Neural cell (in vitro differentiated cells): ENCODE data around the gene TTC39B. TPM values are rescaled to one million over a fixed set of nuclear protein-coding genes. Genes with fewer than 3 reads are reported as not detected.

Experiments
- H2AFZ ChIP-seq: fragments of 200-600, 300-800 bp; sonication (generic), shearing (Covaris generic); 2 replicates; pipeline ENCODE4 v1.6.0; 2014; ENCODE audit warnings: low read depth, mild to moderate bottlenecking, antibody characterized with exemption, low read length, moderate library complexity
- H3F3A ChIP-seq: fragments of 200-600 bp; shearing (Covaris generic); 2 replicates; pipeline ENCODE4 v1.6.1; 2016; ENCODE audit warnings: mild to moderate bottlenecking, moderate library complexity, mixed read lengths, antibody characterized with exemption, low read length; ENCODE audit not compliant: insufficient read depth, poor library complexity, severe bottlenecking
- H3K27ac ChIP-seq: fragments of 200-600, 300-800 bp; sonication (generic), shearing (Covaris generic); 2 replicates; pipeline ENCODE4 v1.5.1; 2014; ENCODE audit warnings: mild to moderate bottlenecking, low read length, moderate library complexity
- H3K27me3 ChIP-seq: fragments of 300-800, 200-600 bp; sonication (generic), shearing (Covaris generic); 2 replicates; pipeline ENCODE4 v1.6.0; 2014; ENCODE audit warnings: mild to moderate bottlenecking, low read depth, low read length, moderate library complexity; ENCODE audit not compliant: insufficient read depth
- H3K36me3 ChIP-seq: fragments of 300-800, 200-600 bp; sonication (generic), shearing (Covaris generic); 2 replicates; pipeline ENCODE4 v1.5.1; 2014; ENCODE audit warnings: mild to moderate bottlenecking, antibody characterized with exemption, low read length, moderate library complexity; ENCODE audit not compliant: insufficient read depth
- H3K4me2 ChIP-seq: fragments of 300-800, 200-600 bp; sonication (generic), shearing (Covaris generic); 2 replicates; pipeline ENCODE4 v1.6.0; 2014; ENCODE audit warnings: mild to moderate bottlenecking, low read length
- H3K4me3 ChIP-seq: fragments of 300-800, 200-600 bp; sonication (generic), shearing (Covaris generic); 2 replicates; pipeline ENCODE4 v1.5.1; 2014; ENCODE audit warnings: mild to moderate bottlenecking, low read length, moderate library complexity
- H3K79me2 ChIP-seq: fragments of 200-600 bp; shearing (Covaris generic); replicated peaks from 2 replicates; pipeline ENCODE4 v1.6.0; 2014; ENCODE audit warnings: mild to moderate bottlenecking, low read length, moderate library complexity; ENCODE audit not compliant: insufficient read depth
- H3K9ac ChIP-seq: fragments of 300-800, 200-600 bp; sonication (generic), shearing (Covaris generic); 2 replicates; pipeline ENCODE4 v1.6.1; 2016; ENCODE audit warnings: mild to moderate bottlenecking, low read length, mixed read lengths
- H3K9me2 ChIP-seq: fragments of 200-600 bp; shearing (Covaris generic); 2 replicates; pipeline ENCODE4 v1.6.1; 2016; ENCODE audit warnings: mild to moderate bottlenecking, low read length, mixed read lengths; ENCODE audit not compliant: insufficient read depth
- H3K9me3 ChIP-seq: fragments of 200-600, 300-800 bp; sonication (generic), shearing (Covaris generic); 2 replicates; pipeline ENCODE4 v1.6.1; 2016; ENCODE audit warnings: mild to moderate bottlenecking, mixed run types, low read length, moderate library complexity, mixed read lengths
- H4K20me1 ChIP-seq: fragments of 200-600 bp; shearing (Covaris generic); 2 replicates; pipeline ENCODE4 v1.6.1; 2016; ENCODE audit warnings: mild to moderate bottlenecking, mixed run types; ENCODE audit not compliant: insufficient read depth
- CTCF ChIP-seq: fragments of 450-650 bp; IDR thresholded peaks from 2 replicates; pipeline ENCODE4 v1.5.1; 2014; ENCODE audit warnings: antibody characterized with exemption, mild to moderate bottlenecking, moderate library complexity; ENCODE audit not compliant: poor library complexity, severe bottlenecking
- EP300 ChIP-seq: fragments of 450-650 bp; conservative IDR thresholded peaks from 2 replicates; pipeline ENCODE4 v1.6.1; 2014; ENCODE audit warnings: antibody characterized with exemption, mild to moderate bottlenecking, moderate library complexity; ENCODE audit not compliant: poor library complexity, severe bottlenecking
- EZH2 ChIP-seq: fragments of 200-600, 300-800 bp; shearing (Covaris generic), sonication (generic); IDR thresholded peaks from 2 replicates; pipeline ENCODE4 v1.6.1; 2014; ENCODE audit warnings: antibody characterized with exemption, low read length, borderline replicate concordance, mild to moderate bottlenecking; ENCODE audit not compliant: insufficient read depth, poor library complexity, severe bottlenecking
- MXI1 ChIP-seq: fragments of 450-650 bp; conservative IDR thresholded peaks from 2 replicates; pipeline ENCODE4 v1.6.1; 2014; ENCODE audit warnings: antibody characterized with exemption, mild to moderate bottlenecking; ENCODE audit not compliant: poor library complexity, severe bottlenecking
- POLR2AphosphoS5 ChIP-seq: IDR thresholded peaks from 2 replicates; pipeline ENCODE4 v1.6.1; 2012
- RAD21 ChIP-seq: fragments of 450-650 bp; conservative IDR thresholded peaks from 2 replicates; pipeline ENCODE4 v1.6.1; 2014; ENCODE audit warnings: antibody characterized with exemption, mild to moderate bottlenecking, moderate library complexity
- REST ChIP-seq: IDR thresholded peaks from 2 replicates; pipeline ENCODE4 v1.6.1; 2012; ENCODE audit warnings: borderline replicate concordance
- SMC3 ChIP-seq: fragments of 450-650 bp; conservative IDR thresholded peaks from 2 replicates; pipeline ENCODE4 v1.6.1; 2014; ENCODE audit warnings: antibody characterized with exemption, mild to moderate bottlenecking, moderate library complexity; ENCODE audit not compliant: poor library complexity
- TAF1 ChIP-seq: IDR thresholded peaks from 2 replicates; pipeline ENCODE4 v1.6.1; 2012; ENCODE audit warnings: low read depth
- polyA plus RNA-seq: library from polyadenylated mRNA; depleted of rRNA; stranded (reverse); fragments of >200 nt; gene quantifications from 2 replicates; pipeline ENCODE4 v1.2.3, GENCODE V29; 2014

TTC39B gene
- polyA plus RNA-seq, 1 donor from 2014 or later: 2.8 TPM

GRCh38 chr9:15218994-15219393, 88.0 kb downstream of the TTC39B start:
- Histone ChIP-seq H3K4me3 (no peak overlapping the region), H3K79me2 (no peaks in the 10 kb centered on the region), H3K27ac (no peak overlapping the region), H2AFZ (no peak overlapping the region), H4K20me1 (no peaks in the 10 kb centered on the region), H3K36me3 (no peaks in the 10 kb centered on the region), H3K27me3 (no peaks in the 10 kb centered on the region), H3K4me2 (no peak overlapping the region), H3K9me3 (no peaks in the 10 kb centered on the region), H3F3A (no peaks in the 10 kb centered on the region), H3K9me2 (no peaks in the 10 kb centered on the region), H3K9ac (no peak overlapping the region)
- no peak for TF ChIP-seq RAD21

GRCh38 chr9:15213249-15213648, 93.8 kb downstream of the TTC39B start:
- H3K4me2 ChIP-seq: no peak overlapping the region
- no peak overlapping the region for H3K27ac ChIP-seq
- H2AFZ ChIP-seq: no peak overlapping the region

More at GRCh38 chr9:15213249-15213648, 93.8 kb downstream of the TTC39B start:
- Histone ChIP-seq H3K79me2 (no peaks in the 10 kb centered on the region), H4K20me1 (no peaks in the 10 kb centered on the region), H3K9ac (no peak overlapping the region), H3K4me3 (no peak overlapping the region), H3K9me2 (no peaks in the 10 kb centered on the region), H3K9me3 (no peaks in the 10 kb centered on the region), H3K36me3 (no peaks in the 10 kb centered on the region), H3F3A (no peaks in the 10 kb centered on the region), H3K27me3 (no peaks in the 10 kb centered on the region)
- TF ChIP-seq RAD21: no peak
- TF ChIP-seq REST: no peak
- TF ChIP-seq TAF1: no peak
- TF ChIP-seq EP300: no peak
- TF ChIP-seq SMC3: no peak
- TF ChIP-seq CTCF: no peak
- no peak for TF ChIP-seq POLR2AphosphoS5
- no peak for TF ChIP-seq MXI1
- TF ChIP-seq EZH2: no peak
